ENCODE data around the gene EFNA1. TPM values are rescaled to one million over a fixed set of nuclear protein-coding genes. Genes with fewer than 3 reads are reported as not detected.
A peak's percentile ranks its signal among the peaks of the same experiment; 100 is the strongest.

Gene EFNA1
- total and polyA plus RNA-seq, 2 of the 13 experiments (the other 11 are each of a cell fraction or from before 2014, with no cell fraction given): 81.8 to 874 TPM

DNA sequence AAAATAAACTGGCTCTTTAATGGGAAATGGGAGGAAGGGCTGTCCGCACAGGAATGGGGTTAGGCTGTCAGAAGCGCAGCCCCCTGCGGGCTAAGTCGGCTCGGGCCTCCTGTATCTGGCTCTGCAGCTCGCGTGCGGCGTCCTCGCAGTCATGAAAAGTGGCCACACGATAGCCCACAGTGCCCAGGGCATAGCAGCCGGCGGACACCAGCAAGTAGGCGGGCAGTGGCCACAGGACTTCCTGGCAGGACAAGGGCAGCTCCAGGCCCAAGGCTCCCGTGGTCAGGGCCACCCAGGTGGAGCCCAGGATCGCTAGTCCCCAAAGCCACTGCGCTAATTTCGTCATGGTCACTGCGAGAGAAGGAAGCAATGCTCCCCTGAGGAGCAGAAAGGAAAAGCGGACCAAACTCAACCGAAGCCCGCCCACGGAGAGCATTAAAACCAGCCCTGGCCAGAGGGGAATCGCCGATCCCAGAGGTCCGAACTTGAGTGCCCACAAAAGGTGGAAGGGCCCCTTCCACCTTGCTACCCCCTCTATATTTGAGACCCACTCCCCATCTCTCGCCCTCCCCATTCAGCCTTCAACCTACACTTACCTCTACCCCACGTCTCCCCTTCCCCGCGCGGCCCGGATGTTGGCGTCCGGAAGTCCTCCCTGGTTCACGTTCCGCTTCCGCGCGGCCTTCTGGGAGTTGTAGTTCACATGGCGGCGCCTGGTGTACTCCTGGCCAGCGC, 12.4 kb downstream of the EFNA1 start, which contains the start of gene DPM3 (continued):
- TF ChIP-seq MXD1 (CRISPR knock-in tag; IDR thresholded peaks at IDR 0.05): 0 out of 2 replicates have a peak, but pooled peaks have one; percentile 50
- peak; percentile 58 for TF ChIP-seq KDM5A (IDR thresholded peaks at IDR 0.05; ENCODE audit: borderline replicate concordance, low read length)
- TF ChIP-seq ZNF879 (CRISPR knock-in tag; IDR thresholded peaks at IDR 0.05): 0 out of 2 replicates have a peak, but pooled peaks have one; percentile 73
- TF ChIP-seq ZFP41 (CRISPR knock-in tag; IDR thresholded peaks at IDR 0.05; ENCODE audit: borderline replicate concordance): no peak
- TF ChIP-seq ZFP36L1 (CRISPR knock-in tag; IDR thresholded peaks at IDR 0.05): no peak
- TF ChIP-seq TIGD3 (CRISPR knock-in tag; IDR thresholded peaks at IDR 0.05; ENCODE audit: borderline replicate concordance): no peak
- TF ChIP-seq, protein P1, sequence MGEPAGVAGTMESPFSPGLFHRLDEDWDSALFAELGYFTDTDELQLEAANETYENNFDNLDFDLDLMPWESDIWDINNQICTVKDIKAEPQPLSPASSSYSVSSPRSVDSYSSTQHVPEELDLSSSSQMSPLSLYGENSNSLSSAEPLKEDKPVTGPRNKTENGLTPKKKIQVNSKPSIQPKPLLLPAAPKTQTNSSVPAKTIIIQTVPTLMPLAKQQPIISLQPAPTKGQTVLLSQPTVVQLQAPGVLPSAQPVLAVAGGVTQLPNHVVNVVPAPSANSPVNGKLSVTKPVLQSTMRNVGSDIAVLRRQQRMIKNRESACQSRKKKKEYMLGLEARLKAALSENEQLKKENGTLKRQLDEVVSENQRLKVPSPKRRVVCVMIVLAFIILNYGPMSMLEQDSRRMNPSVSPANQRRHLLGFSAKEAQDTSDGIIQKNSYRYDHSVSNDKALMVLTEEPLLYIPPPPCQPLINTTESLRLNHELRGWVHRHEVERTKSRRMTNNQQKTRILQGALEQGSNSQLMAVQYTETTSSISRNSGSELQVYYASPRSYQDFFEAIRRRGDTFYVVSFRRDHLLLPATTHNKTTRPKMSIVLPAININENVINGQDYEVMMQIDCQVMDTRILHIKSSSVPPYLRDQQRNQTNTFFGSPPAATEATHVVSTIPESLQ (CRISPR knock-in tag; conservative IDR thresholded peaks at IDR 0.05): 0 out of 2 replicates have a peak, but pooled peaks have one; percentile 22
- TF ChIP-seq MIER3 (CRISPR knock-in tag; IDR thresholded peaks at IDR 0.05; ENCODE audit: borderline replicate concordance): peak; percentile 80; the same call in 1 of the 2 replicates
- TF ChIP-seq, protein P2, sequence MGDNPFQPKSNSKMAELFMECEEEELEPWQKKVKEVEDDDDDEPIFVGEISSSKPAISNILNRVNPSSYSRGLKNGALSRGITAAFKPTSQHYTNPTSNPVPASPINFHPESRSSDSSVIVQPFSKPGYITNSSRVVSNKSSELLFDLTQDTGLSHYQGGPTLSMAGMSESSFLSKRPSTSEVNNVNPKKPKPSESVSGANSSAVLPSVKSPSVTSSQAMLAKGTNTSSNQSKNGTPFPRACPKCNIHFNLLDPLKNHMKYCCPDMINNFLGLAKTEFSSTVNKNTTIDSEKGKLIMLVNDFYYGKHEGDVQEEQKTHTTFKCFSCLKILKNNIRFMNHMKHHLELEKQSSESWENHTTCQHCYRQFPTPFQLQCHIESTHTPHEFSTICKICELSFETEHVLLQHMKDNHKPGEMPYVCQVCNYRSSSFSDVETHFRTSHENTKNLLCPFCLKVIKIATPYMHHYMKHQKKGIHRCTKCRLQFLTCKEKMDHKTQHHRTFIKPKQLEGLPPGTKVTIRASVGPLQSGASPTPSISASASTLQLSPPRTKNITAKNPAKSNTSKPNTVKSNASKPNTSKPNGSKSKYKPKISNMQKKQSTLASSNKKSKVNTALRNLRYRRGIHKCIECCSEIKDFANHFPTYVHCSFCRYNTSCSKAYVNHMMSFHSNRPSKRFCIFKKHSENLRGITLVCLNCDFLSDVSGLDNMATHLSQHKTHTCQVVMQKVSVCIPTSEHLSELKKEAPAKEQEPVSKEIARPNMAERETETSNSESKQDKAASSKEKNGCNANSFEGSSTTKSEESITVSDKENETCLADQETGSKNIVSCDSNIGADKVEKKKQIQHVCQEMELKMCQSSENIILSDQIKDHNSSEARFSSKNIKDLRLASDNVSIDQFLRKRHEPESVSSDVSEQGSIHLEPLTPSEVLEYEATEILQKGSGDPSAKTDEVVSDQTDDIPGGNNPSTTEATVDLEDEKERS (CRISPR knock-in tag; IDR thresholded peaks at IDR 0.05): peak; percentile 84
- TF ChIP-seq, protein P3, sequence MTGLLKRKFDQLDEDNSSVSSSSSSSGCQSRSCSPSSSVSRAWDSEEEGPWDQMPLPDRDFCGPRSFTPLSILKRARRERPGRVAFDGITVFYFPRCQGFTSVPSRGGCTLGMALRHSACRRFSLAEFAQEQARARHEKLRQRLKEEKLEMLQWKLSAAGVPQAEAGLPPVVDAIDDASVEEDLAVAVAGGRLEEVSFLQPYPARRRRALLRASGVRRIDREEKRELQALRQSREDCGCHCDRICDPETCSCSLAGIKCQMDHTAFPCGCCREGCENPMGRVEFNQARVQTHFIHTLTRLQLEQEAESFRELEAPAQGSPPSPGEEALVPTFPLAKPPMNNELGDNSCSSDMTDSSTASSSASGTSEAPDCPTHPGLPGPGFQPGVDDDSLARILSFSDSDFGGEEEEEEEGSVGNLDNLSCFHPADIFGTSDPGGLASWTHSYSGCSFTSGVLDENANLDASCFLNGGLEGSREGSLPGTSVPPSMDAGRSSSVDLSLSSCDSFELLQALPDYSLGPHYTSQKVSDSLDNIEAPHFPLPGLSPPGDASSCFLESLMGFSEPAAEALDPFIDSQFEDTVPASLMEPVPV (CRISPR knock-in tag; IDR thresholded peaks at IDR 0.05): no peak
- TF ChIP-seq PRDM10 (CRISPR knock-in tag; IDR thresholded peaks at IDR 0.05; ENCODE audit: low read depth): peak; percentile 76
- TF ChIP-seq, protein P4, sequence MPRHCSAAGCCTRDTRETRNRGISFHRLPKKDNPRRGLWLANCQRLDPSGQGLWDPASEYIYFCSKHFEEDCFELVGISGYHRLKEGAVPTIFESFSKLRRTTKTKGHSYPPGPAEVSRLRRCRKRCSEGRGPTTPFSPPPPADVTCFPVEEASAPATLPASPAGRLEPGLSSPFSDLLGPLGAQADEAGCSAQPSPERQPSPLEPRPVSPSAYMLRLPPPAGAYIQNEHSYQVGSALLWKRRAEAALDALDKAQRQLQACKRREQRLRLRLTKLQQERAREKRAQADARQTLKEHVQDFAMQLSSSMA (CRISPR knock-in tag; IDR thresholded peaks at IDR 0.05): 0 out of 2 replicates have a peak, but pooled peaks have one; percentile 49
- TF ChIP-seq ESRRA (CRISPR knock-in tag; IDR thresholded peaks at IDR 0.05; ENCODE audit: low read depth): no peak

All from HepG2 (cell line).